ENCODE measurements around the gene LCN9.
"Not testable (repeated sequence)": the region's sequence is repeated elsewhere in the genome, so short reads cannot be mapped to it uniquely, and the experiment has no call there.

Gene LCN9

GRCh38 chr9:135644631-135645218, 18.4 kb upstream of the LCN9 start:
- in situ Hi-C loops (cut with MboI; ENCODE audit: low sequenced_read_pairs): no loop called here

- in situ Hi-C loops (cut with MboI; ENCODE audit: low sequenced_read_pairs): no loop called here
These were observed 15.2 kb upstream of the LCN9 start for GRCh38 chr9:135647884-135648283.

- in situ Hi-C loops (cut with MboI; ENCODE audit: low sequenced_read_pairs): no loop called here
These were observed 14.4 kb upstream of the LCN9 start for GRCh38 chr9:135648494-135649410.

GRCh38 chr9:135649508-135649907, 13.6 kb upstream of the LCN9 start:
- in situ Hi-C loops (cut with MboI; ENCODE audit: low sequenced_read_pairs): no loop called here

- in situ Hi-C loops (cut with MboI; ENCODE audit: low sequenced_read_pairs): no loop called here
These were observed 12.7 kb upstream of the LCN9 start for GRCh38 chr9:135650408-135650807.

- in situ Hi-C loops (cut with MboI; ENCODE audit: low sequenced_read_pairs): no loop called here
These were observed 7.8 kb upstream of the LCN9 start for GRCh38 chr9:135655317-135655716.

- in situ Hi-C loops (cut with MboI; ENCODE audit: low sequenced_read_pairs): no loop called here
These were observed 5.7 kb upstream of the LCN9 start for GRCh38 chr9:135657416-135657815.

- in situ Hi-C loops (cut with MboI; ENCODE audit: low sequenced_read_pairs): no loop called here
These were observed 3.9 kb upstream of the LCN9 start for GRCh38 chr9:135659252-135659651.

- in situ Hi-C loops (cut with MboI; ENCODE audit: low sequenced_read_pairs): no loop called here
These were observed 2.7 kb upstream of the LCN9 start for GRCh38 chr9:135660407-135660806.

- in situ Hi-C loops (cut with MboI; ENCODE audit: low sequenced_read_pairs): no loop called here
These were observed 1.1 kb upstream of the LCN9 start for GRCh38 chr9:135661816-135662560.

GRCh38 chr9:135663451-135663770, 302 bp downstream of the LCN9 start:
- in situ Hi-C loops (cut with MboI; ENCODE audit: low sequenced_read_pairs): no loop called here

- in situ Hi-C loops (cut with MboI; ENCODE audit: low sequenced_read_pairs): no loop called here
These were observed 748 bp downstream of the LCN9 start for GRCh38 chr9:135663857-135664256.

- in situ Hi-C loops (cut with MboI; ENCODE audit: low sequenced_read_pairs): no loop called here
These were observed 1.2 kb downstream of the LCN9 start for GRCh38 chr9:135664266-135664665.

- in situ Hi-C loops (cut with MboI; ENCODE audit: low sequenced_read_pairs): no loop called here
These were observed 2.0 kb downstream of the LCN9 start for GRCh38 chr9:135664801-135665794.

GRCh38 chr9:135665795-135666189, 2.7 kb downstream of the LCN9 start:
- in situ Hi-C loops (cut with MboI; ENCODE audit: low sequenced_read_pairs): no loop called here

GRCh38 chr9:135666534-135667462, 3.7 kb downstream of the LCN9 start:
- in situ Hi-C loops (cut with MboI; ENCODE audit: low sequenced_read_pairs): no loop called here

- in situ Hi-C loops (cut with MboI; ENCODE audit: low sequenced_read_pairs): no loop called here
These were observed 4.4 kb downstream of the LCN9 start for GRCh38 chr9:135667463-135668001.

- in situ Hi-C loops (cut with MboI; ENCODE audit: low sequenced_read_pairs): not testable (repeated sequence)
These were observed 5.9 kb downstream of the LCN9 start for GRCh38 chr9:135669018-135669417.

GRCh38 chr9:135669616-135670285, 6.6 kb downstream of the LCN9 start:
- in situ Hi-C loops (cut with MboI; ENCODE audit: low sequenced_read_pairs): no loop called here
